NCI-H1048 (cell line): ENCODE measurements around the gene ABCA8.

Experiments
- DNase-seq: peaks from one replicate; lab custom pipeline; 2025; lab: John Stamatoyannopoulos, UW

The ABCA8 gene

DNA sequence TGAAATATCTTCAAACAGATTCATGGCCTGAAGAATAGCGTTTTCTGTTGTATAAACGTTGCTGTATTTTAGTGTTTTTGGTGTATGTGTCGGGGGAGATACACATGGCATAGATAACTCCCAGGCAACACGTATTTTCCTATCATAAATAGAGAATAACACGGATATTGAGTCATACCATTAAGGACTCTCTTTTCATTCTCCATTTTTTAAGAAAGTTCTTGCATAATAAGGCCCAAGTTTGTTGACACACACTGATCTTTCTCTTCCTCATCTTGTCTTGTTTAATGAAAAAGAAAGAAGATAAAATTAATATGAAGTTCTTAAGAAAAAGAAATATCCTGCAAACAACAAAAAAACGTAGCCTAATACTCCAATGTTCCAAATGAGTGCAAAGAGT is 13.4 kb downstream of the ABCA8 start:
- DNase-seq = no peak

DNA sequence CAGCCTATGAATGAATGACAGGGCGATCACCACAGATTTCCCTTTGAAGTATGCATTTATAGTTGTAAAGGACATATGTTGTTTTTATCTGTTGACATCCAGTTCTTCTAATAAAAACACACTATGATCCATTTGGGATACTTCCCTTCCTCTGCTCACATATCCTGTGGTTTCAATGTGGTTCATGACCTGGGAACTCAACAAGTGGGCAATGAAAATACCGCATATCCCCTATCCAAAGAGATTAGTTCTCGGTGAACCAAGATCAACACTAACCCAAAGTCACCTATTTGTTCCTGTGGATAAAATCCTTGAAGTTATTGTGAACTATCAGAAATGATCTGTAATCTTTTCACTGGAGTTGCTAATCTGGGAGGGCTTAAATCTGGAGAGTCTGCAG is 16.0 kb downstream of the ABCA8 start:
- DNase-seq = no peak

DNA sequence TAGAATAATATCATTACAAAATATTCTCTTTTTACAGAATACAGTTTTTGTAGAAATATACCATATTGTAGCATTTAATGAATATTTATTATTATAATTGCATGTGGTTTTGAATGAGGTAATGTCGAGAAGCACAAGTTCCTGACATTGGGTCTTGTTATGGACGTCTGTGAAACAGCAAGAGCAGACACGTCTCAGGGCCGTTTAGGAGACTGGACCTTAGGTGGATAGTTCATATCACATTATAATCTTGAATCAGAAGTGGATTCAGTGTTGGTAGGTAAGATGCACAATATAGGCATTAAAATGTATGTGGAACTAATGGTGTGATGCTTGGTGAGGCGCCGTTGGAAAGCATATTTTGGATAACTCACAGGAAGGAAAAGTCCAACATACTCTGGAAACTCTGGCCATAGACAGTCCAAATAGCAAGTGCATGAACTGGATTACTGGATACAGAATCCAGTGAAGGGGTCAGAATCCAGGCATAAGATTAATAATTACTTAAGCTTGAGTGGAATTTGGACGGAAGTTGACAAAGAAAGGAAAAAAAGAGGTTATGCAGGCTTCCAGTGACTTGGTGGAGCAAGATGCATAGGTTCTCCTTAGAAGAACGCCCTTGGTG is 17.2 kb downstream of the ABCA8 start:
- DNase-seq = no peak

DNA sequence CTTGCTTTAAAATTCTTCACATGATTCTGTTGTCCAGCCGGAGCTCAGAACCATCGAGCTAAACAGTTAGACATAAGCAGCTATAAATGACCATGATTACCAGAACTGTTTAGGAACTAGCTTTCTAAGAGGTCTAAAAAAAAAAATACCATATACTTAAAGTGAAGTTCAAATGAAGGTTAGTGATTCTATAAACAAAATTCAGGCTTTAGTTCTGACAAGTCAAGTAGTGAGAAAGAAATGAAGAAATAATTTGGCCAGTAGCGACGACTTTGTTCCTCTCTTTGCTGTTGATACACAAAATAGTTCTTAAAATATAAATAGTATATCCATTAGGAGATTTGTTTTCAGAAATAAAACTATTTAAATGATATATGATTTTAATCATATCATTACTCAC is 27.7 kb downstream of the ABCA8 start:
- no peak for DNase-seq

DNA sequence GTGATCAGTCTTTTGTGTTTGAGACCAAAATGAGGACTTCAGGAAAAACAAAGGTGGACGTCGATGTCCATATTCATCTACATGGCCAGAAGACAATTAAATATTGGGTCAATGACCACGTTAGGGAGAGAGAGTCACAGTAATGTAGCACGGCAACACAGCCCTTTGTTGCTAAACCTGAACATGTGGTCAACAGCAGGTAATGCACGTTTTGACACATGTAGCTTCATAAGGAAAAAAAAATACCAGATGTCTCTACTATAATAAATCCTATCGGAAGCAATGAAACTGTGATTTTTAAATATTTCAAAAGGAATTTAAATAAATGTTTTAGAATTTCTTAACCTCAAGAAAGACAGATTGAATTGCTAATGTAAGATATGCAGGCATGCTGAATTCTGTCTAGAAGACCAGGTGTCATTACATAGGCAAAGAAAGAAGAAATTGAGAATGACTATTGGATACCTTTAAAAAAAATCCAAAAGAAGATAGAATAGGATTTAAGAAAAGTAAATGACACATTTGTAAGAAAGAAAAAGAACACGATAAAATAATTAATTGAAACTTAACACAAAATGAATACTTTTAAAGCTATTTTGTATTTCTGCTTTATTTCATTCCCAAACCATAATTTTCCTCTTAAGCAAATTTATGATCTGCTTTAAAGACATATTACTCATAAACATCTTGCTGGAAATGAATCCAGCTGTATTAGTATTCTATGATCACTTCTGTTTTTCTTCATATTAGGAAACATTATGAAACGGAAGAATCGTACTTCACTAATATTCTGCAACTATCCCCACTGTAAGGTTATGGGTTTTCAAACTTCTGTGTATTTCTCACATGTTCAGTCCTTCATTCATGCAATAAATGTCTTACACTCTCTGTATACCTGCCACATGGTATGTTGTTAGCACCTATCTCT is 30.1 kb downstream of the ABCA8 start:
- no peak for DNase-seq

DNA sequence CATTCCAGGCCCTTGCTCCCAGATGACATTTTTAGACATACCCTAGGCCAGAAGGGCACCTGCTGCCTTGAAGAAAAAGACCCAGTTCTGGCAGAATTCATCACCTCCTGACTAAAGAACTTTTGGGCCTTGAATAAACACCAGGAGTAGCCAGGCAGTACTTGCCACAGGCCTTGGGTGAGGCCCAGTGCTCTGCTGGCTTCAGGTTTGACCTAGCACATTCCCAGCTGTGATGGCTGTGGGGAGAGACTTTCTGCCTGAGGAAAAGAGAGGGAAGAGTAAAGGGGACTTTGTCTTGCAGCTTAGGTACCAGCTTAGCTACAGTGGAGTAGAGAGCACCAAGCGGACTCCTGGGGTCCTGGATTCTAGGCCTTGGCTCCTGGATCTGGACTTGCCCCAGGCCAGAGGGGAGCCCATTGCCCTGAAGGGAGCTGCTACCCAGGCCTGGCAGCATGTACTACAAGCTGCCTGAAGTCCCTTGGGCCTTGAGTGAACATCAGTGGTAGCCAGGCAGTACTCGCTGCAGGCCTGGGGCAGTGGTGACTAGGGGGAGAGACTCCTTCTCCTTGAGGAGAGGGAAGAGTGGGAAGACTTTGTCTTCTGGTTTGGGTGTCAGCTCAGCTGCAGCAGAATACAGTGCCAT is 44.3 kb downstream of the ABCA8 start:
- no peak for DNase-seq

DNA sequence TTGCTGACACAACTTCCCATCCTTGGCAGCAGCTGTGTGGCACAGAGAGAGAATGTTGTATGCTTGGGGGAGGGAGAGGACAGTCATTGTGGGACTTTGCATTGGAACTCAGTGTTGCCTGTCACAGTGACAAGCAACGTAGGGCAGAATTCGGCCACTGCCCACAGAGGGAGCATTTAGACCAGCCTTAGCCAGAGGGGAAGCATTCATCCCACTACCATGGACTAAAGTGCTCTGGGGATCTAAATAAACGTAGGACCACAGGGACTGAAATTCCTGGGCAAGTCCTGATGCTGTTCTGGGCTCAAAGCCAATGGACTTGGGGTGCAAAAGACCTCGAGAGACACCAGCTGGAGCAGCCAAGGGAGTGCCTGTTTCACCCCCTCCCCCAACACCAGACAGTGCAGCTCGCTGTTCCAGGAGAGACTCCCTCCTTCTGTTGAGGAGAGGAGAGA is 44.9 kb downstream of the ABCA8 start:
- no peak for DNase-seq

DNA sequence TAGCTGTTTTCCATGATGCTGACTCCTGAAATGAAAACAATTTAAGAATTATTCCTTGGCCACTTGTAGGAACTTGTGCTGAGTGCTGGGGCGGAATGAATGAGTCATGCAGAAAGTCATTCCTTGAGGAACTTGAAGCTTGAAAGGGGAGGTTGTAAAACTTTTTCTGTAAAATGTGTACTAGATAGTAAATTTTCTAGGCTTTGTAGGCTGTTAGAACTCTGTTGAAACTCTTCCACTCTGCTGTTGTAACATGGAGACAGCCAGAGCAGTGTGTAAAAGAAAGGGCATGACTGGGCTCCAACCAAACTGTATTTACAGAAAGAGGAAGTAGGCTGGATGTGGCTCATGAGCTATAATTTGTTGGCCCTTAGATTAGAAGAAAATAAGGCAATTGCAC is 46.1 kb downstream of the ABCA8 start:
- no peak for DNase-seq

DNA sequence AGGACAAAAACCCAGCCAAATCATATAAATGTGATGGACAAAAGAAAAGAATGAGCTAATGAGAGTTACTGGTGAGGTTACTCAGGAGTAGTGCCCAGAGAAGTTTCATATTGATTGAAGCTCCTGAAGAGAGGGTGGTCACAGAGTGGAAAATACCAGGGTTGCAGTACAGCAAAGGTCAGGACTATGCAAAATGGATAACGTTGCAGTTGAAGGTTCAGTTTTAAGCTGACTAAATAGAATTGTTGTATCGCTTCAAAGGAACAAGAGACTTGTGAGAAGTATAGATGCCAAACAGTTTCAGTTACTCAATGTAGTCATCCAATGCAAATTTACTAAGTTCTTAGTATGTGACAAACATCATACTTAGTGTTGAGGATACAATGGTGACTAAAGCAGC is 47.1 kb downstream of the ABCA8 start:
- no peak for DNase-seq

DNA sequence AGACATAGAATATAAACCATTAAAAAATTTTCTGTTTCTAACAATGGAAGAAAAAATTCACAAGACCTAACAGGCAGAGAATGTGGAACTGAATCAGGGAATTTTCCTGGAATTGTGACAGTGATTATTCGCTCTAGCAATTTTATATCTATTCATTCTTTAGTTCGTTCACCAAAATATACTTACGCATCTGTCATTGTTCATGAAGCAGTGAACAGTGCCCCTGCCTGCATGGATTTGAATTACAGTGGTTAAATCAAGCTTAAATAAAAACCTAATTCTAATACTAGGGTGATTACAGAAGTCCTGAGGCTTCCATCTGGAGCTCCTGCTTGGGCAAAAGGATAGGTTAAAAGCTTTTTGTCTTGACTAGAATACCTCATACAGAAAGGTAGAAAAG is 48.6 kb downstream of the ABCA8 start:
- DNase-seq = no peak

DNA sequence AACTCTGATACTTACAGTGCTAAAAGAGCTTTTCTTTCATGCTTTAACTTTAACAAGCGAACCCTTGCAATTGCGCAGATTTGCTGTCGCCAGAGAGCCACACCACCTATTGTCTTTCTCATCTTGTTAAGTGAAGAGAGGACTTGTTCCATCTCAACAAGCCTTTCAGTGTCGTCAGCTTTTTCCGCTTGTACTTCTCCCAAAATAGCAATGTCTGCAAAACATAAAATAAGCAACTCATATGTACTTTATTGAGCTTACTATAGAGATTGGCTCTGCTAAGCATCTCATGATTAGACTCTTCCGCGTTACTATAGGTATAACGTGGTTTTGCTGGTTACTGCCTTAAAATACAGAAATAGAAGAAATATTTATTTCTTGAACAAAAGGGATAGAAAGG is 51.9 kb downstream of the ABCA8 start:
- no peak for DNase-seq

DNA sequence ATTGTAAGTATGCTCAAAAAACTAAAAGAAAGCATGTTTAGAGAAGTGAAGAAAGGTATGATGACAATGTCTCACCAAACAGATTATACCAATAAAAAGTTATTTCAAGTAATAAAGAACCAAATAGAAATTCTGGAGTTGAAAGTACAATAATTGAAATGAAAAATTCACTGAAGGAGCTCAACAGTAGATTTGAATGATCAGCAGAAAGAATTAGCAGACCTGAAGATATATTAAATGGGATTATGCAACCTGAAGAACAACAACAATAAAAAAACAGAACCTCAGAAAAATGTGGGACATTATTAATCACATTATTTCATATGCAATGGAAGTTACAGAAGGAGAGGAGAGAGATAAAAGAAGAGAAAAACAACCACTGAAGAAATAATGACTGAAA is 57.6 kb downstream of the ABCA8 start:
- DNase-seq = no peak

DNA sequence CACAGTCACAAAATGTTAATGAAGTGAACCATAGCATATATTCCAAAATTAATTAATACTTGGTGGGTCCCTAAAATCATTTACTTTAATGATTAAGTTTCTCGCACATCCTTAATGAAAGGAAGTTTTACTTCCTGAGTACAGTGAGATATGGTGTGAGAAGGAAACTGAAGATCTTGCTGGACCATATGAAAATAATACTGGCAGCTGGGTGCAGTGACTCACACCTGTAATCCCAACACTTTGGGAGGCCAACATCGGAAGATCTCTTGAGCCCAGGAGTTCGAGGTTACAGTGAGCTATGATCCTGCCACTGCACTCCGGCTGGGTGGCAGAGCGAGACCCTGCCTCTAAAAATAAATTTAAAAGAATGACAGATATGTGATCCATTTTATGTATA is 62.5 kb downstream of the ABCA8 start:
- no peak for DNase-seq

DNA sequence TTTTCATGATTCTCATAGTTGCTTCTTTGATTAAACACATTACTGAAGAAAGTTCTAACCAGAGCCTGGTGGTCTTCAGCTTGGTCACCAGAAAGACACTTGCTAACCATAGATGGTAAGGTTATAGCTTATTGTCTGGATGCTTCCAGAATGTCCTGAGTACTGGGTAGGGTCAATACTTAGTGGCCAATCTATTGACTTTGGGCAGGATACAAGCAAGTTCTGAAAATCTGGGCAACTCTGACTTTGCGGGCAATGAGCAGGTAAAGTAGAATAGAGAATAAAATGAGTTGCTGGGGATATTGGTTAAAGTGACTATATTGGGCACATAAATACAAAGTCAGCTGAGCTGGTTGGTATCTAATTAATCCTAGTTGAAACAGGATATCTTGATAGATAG is 63.0 kb downstream of the ABCA8 start:
- no peak for DNase-seq

DNA sequence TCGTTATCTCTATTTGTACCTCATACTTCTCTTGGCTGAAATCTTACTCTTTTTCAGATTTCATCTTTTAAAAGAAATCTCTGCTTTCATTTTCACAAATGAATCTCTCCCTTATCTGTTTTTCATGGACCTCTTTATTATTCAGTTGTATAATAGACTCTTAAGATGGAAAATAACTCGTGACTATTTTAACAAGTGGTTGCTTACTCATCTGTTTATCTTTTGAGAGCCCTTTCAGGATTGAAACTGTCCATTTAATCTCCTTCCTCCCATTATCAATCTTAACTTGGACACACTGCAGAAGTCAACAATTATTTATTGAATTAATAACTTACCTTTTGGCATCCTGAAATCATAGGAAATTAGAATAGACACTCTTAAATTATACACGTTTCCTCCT is 68.8 kb downstream of the ABCA8 start:
- DNase-seq = no peak

DNA sequence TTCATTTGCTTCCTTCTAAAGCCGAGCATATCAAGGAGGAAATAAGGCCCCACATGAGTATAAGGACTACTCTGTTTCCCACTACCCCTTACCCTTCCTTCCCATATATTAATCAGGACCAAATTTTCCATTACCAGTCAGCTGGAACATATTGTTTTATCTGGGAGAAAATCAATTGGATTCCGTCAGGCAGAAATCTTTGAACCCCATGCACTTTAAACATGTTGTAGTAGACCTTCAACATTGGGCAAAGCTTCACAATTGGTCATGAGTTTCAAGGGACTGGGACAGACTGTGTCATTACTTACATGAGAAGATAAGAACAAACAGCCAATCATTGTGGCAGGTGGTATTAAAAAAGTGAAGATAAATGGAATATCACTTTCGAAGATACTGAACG is 70.3 kb downstream of the ABCA8 start:
- DNase-seq = no peak

DNA sequence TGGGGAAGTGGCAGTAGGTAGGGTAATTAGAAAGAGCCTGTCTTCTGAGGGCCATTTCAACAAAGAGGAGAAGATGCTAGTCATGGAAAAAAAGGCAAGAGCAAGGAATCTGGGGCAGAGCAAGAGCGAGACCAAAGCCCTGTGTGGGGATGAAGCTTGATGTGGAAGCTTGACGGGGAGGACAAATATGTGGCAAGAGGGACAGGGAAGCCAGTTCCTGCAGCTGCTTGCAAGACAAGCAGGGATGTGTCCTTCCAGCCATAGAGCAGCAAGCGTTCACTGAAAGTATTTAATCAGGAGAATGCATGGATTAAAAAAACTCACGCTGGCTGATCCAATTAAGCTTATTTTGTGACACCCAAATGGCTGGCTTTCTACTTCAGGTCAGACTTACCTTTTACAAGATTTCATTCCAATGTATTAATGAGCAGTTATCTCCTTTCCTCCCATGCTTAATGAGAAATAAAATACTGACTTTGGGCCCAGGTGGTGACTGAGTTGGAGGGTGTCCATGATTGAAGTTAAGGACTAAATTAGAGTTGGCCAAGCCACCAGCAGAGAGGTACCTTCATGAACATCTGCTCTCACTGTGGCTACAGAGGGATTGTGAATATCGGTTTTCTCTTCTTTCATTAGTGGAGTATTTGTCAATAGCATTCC is 76.8 kb downstream of the ABCA8 start:
- DNase-seq = no peak

DNA sequence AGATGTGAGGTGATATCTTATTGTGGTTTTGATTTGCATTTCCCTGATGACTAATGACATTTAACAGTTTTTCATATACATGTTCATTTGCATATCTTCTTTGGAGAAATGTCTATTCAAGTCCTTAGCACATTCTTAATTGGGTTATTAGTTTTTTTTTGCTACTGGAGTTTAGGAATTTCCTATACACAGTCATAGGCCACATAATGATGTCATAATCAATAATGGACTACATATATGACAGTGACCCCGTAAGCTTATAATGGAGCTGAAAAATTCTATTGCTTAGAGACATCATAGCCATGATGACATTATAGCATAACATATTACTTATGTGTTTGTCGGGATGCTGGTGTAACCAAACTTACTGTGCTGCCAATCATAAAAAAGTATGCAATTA is 83.7 kb downstream of the ABCA8 start:
- DNase-seq = no peak

DNA sequence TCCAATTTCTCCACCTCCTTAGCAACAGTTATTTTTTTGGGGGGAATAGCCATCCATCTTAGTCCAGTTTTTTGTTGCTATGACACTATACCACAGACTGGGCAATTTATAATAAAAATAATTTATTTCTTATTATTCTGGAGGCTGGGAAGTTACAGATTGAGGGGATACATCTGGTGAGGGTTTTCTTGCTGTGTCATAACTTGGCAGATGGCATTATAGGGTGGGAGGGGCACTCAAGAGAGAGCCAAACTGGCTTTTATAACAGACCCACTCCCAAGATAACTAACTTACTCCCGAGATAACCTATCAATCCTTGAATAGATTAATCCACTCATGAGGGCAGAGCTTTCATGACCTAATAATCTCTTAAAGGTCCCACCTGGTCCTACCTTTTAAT is 84.2 kb downstream of the ABCA8 start:
- no peak for DNase-seq

DNA sequence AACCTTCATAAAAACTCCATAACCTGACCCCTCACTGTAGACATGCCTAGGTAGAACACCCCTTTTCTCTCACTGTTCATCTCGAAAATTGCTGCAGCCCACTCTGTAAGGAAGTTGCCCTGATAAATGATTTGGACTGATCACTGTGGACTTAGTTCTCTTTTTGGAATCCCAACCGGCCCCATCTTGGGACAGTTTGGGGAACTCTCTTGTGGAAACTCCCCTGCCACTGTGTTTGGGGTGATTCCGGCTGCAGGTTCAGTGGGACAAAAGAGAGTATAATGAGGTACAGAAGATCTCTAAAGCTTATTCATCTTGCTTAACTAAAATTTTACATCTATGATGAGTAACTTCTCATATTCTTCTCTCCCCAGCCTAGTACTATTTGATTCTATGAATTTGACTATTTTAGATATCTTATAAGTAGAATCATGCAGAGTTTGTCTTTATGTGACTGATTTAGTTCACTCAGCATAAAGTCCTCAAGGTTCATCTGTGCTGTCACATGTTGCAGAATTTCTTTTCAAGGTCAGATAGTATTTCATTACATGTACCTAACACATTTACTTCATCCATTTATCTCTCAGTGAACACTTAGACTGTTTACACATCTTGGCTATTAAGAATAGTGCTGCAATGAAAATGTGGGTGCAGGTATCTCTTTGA is 84.9 kb downstream of the ABCA8 start:
- no peak for DNase-seq

DNA sequence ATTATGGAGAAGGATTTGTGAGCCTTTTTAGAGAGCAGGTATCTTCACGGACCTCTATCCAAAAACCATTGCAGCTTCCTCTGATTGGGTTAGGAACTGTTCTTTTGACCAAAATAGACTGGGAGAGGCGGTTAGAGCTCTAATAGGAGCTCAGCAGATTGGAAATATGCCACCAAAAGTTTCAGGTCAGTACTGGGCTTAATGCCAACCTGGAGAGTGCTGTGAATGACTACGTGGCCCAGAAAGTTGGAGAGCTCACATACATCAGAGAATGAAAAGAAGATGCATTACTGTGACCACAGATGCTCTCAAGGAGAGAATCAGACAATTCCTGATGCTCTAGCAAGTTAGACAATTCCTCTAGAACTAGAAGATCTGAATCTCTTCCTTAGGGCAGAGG is 86.5 kb downstream of the ABCA8 start:
- no peak for DNase-seq
